Gastrocnemius medialis (tissue), 4 donors: ENCODE results near the gene DGKK. TPM values are rescaled to one million over a fixed set of nuclear protein-coding genes. Genes with fewer than 3 reads are reported as not detected.

ENCODE experiments used
- ATAC-seq, 2 donors: fragments of 150-250 bp; one replicate each; pipeline ENCODE4 v1.9.1; 2016
- DNase-seq, 2 donors: peaks; one replicate each; pipeline ENCODE4 v3.0.0-alpha.2; 2019
- H3K27ac ChIP-seq, 4 donors: fragments of 200-600 bp; sonication (generic); 1 replicate in 1 of 4; 2 replicates in 3 of 4; pipeline ENCODE4 v1.5.1; 2016 to 2018; ENCODE audit warnings: mild to moderate bottlenecking in 2 of 4, moderate library complexity in 1 of 4
- H3K27me3 ChIP-seq, 3 donors: fragments of 200-600 bp; sonication (generic) in 2 of 3; 1 replicate in 1 of 3; 2 replicates in 2 of 3; pipeline versions ENCODE4 v1.5.1 to v1.6.0; 2016 to 2019; ENCODE audit warnings: mild to moderate bottlenecking in 1 of 3, moderate library complexity in 1 of 3
- H3K36me3 ChIP-seq, 2 donors: fragments of 200-600 bp; sonication (generic) in 1 of 2; one replicate each; pipeline ENCODE4 v1.5.1; 2017 to 2018
- H3K4me1 ChIP-seq, 2 donors: fragments of 200-600 bp; sonication (generic) in 1 of 2; one replicate each; pipeline ENCODE4 v1.5.1; 2016 to 2017; ENCODE audit warnings: mild to moderate bottlenecking in 2 of 2
- H3K4me3 ChIP-seq, 4 donors: fragments of 200-600 bp; sonication (generic) in 3 of 4; 1 replicate in 1 of 4; 2 replicates in 3 of 4; pipeline ENCODE4 v1.5.1; 2016 to 2019; ENCODE audit warnings: mild to moderate bottlenecking in 2 of 4
- H3K9me3 ChIP-seq, 3 donors: fragments of 200-600 bp; sonication (generic) in 2 of 3; 1 replicate in 1 of 3; 2 replicates in 2 of 3; pipeline ENCODE4 v1.5.1; 2016 to 2019
- CTCF ChIP-seq, 5 experiments: fragments of 450-650 bp in 3 of 5; fragments of 200-600 bp in 2 of 5; sonication (generic) in 2 of 5; IDR thresholded peaks in 4 of 5; conservative IDR thresholded peaks in 1 of 5; 1 replicate in 4 of 5; 2 replicates in 1 of 5; pipeline ENCODE4 v1.5.1; 2016 to 2019; ENCODE audit warnings: antibody characterized with exemption in 5 of 5, mild to moderate bottlenecking in 3 of 5, moderate library complexity in 3 of 5
- POLR2A ChIP-seq, 2 donors: fragments of 450-650 bp; IDR thresholded peaks; one replicate each; pipeline ENCODE4 v1.6.1; 2017; ENCODE audit warnings: antibody characterized with exemption in 2 of 2, mild to moderate bottlenecking in 2 of 2, moderate library complexity in 2 of 2
- in situ Hi-C, 4 donors: fragments of 200-750 bp; cut with MboI; loops; one replicate each; pipeline versions ENCODE4 v1.15.0 to v1.8.0; 2017; ENCODE audit warnings: low sequenced_read_pairs in 4 of 4
- intact Hi-C: fragments of 100-400 bp; cut with DNase I; formaldehyde crosslinking; loops from one replicate; pipeline ENCODE4 v1.15.1; 2023; ENCODE audit warnings: low total_unique reads
- total RNA-seq, 4 donors: library from RNA; depleted of rRNA; stranded (reverse); fragments of >200 nt; gene quantifications; one replicate each; pipeline versions ENCODE4 v1.1.0 to v1.2.3, GENCODE V29; 2016

DGKK gene
- total RNA-seq, 4 donors from 2014 or later: not detected

GRCh38 chrX:50492720-50493119 is 22.1 kb upstream of the DGKK start:
- ATAC-seq (no peak), DNase-seq (no peak)
- H3K9me3 ChIP-seq: no peaks in the 10 kb centered on the region
- no peaks in the 10 kb centered on the region for H3K27me3 ChIP-seq
- H3K4me3 ChIP-seq: no peak overlapping the region
- no peaks in the 10 kb centered on the region for H3K36me3 ChIP-seq
- intact Hi-C loops (no loop called here), in situ Hi-C loops (no loop called here)
- no peak for TF ChIP-seq CTCF (IDR thresholded peaks at IDR 0.05 in 4 of 5, conservative IDR thresholded peaks at IDR 0.05 in 1 of 5)
- no peak for TF ChIP-seq POLR2A (IDR thresholded peaks at IDR 0.05)
- H3K27ac ChIP-seq: no peak overlapping the region
- H3K4me1 ChIP-seq: no peaks in the 10 kb centered on the region

GRCh38 chrX:50484662-50485061 is 14.0 kb upstream of the DGKK start:
- Histone ChIP-seq H3K27me3 (no peaks in the 10 kb centered on the region), H3K36me3 (no peaks in the 10 kb centered on the region), H3K4me3 (no peak overlapping the region), H3K27ac (no peak overlapping the region), H3K4me1 (no peaks in the 10 kb centered on the region), H3K9me3 (no peaks in the 10 kb centered on the region)
- in situ Hi-C loops (no loop called here), intact Hi-C loops (no loop called here)
- DNase-seq: no peak
- no peak for ATAC-seq
- TF ChIP-seq CTCF (IDR thresholded peaks at IDR 0.05 in 4 of 5, conservative IDR thresholded peaks at IDR 0.05 in 1 of 5): no peak
- TF ChIP-seq POLR2A (IDR thresholded peaks at IDR 0.05): no peak

DNA sequence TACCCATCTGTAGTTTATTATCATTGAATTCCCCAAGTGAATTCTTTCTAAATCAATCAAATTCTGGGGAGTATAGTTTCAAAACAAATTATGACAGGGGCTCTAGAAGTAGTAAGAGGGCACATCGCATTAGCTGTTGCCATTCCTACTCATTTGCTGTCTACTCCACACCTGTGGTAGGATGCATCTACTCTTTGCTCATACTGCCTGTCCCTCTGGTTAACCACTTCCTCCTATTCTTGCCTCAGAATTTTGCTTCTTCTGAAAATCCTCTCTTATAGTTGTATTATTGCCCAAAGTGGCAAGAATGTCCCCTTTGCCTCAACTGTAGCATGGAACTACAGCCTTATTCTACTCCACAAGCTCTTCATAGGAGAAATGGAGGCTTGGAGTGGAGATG is 12.7 kb upstream of the DGKK start:
- in situ Hi-C loops: no loop called here

GRCh38 chrX:50475208-50475607 is 4.6 kb upstream of the DGKK start:
- DNase-seq (no peak), ATAC-seq (no peak)
- TF ChIP-seq POLR2A (IDR thresholded peaks at IDR 0.05): no peak
- H3K4me1 ChIP-seq: no peaks in the 10 kb centered on the region
- no peak overlapping the region for H3K27ac ChIP-seq
- H3K4me3 ChIP-seq: no peak overlapping the region
- in situ Hi-C loops (no loop called here), intact Hi-C loops (no loop called here)
- no peaks in the 10 kb centered on the region for H3K36me3 ChIP-seq
- H3K9me3 ChIP-seq: no peaks in the 10 kb centered on the region
- H3K27me3 ChIP-seq: peaks cover 5 to 35% (median 35%) of the 10 kb centered on the region in 3 donors

More for the DNA sequence above, 12.7 kb upstream of the DGKK start:
- Histone ChIP-seq H3K4me1 (no peaks in the 10 kb centered on the region), H3K27me3 (no peaks in the 10 kb centered on the region), H3K36me3 (no peaks in the 10 kb centered on the region), H3K9me3 (no peaks in the 10 kb centered on the region), H3K27ac (no peak overlapping the region), H3K4me3 (no peak overlapping the region)
- DNase-seq (no peak), ATAC-seq (no peak)
- intact Hi-C loops: no loop called here
- TF ChIP-seq POLR2A (IDR thresholded peaks at IDR 0.05): no peak
- no peak for TF ChIP-seq CTCF (IDR thresholded peaks at IDR 0.05 in 4 of 5, conservative IDR thresholded peaks at IDR 0.05 in 1 of 5)

GRCh38 chrX:50471390-50471789 is 765 bp upstream of the DGKK start:
- Histone ChIP-seq H3K4me1 (no peaks in the 10 kb centered on the region), H3K4me3 (no peak overlapping the region), H3K9me3 (no peaks in the 10 kb centered on the region), H3K27me3 (peaks cover 8 to 71% (median 52%) of the 10 kb centered on the region in 3 donors), H3K27ac (no peak overlapping the region), H3K36me3 (no peaks in the 10 kb centered on the region)
- DNase-seq: no peak
- in situ Hi-C loops: no loop called here
- ATAC-seq: no peak
- TF ChIP-seq POLR2A (IDR thresholded peaks at IDR 0.05) (no peak), CTCF (IDR thresholded peaks at IDR 0.05 in 4 of 5, conservative IDR thresholded peaks at IDR 0.05 in 1 of 5) (no peak)
- intact Hi-C loops: no loop called here
